Astrocyte (in vitro differentiated cells and primary cell): ENCODE measurements around the gene MT1M. TPM values are rescaled to one million over a fixed set of nuclear protein-coding genes. Genes with fewer than 3 reads are reported as not detected.

Experiments used
- DNase-seq: peaks from one replicate; pipeline ENCODE4 v3.0.0-alpha.2; 2010; ENCODE audit warnings: low read depth
- FAIRE-seq: peaks from 2 replicates; lab custom pipeline; 2011; peaks lifted over from hg19 to GRCh38; lab: Jason Lieb, UNC
- H2AFZ ChIP-seq: 2 replicates; pipeline ENCODE4 v1.6.0; 2012; ENCODE audit warnings: low read depth, low read length, inconsistent platforms
- H3K27ac ChIP-seq: 2 replicates; pipeline ENCODE4 v1.5.1; 2011; ENCODE audit warnings: low read depth, low read length, inconsistent platforms
- H3K27me3 ChIP-seq: 2 replicates; pipeline ENCODE4 v1.6.0; 2011; ENCODE audit warnings: low read length, inconsistent platforms; ENCODE audit not compliant: insufficient read depth
- H3K36me3 ChIP-seq: 2 replicates; pipeline ENCODE4 v1.5.1; 2011; ENCODE audit warnings: low read length, inconsistent platforms; ENCODE audit not compliant: insufficient read depth
- H3K4me1 ChIP-seq: 2 replicates; pipeline ENCODE4 v1.5.1; 2011; ENCODE audit warnings: low read length, inconsistent platforms; ENCODE audit not compliant: insufficient read depth
- H3K4me2 ChIP-seq: 2 replicates; pipeline ENCODE4 v1.6.0; 2012; ENCODE audit warnings: low read length, inconsistent platforms
- H3K4me3 ChIP-seq: 2 replicates; pipeline ENCODE4 v1.5.1; 2011; ENCODE audit warnings: low read depth, mild to moderate bottlenecking, low read length, inconsistent platforms; ENCODE audit not compliant: insufficient read depth
- H3K79me2 ChIP-seq: 2 replicates; pipeline ENCODE4 v1.6.0; 2012; ENCODE audit warnings: mild to moderate bottlenecking, low read length, inconsistent platforms; ENCODE audit not compliant: insufficient read depth
- H3K9ac ChIP-seq: 2 replicates; pipeline ENCODE4 v1.6.0; 2012; ENCODE audit warnings: mild to moderate bottlenecking, low read length, inconsistent platforms
- H3K9me3 ChIP-seq: 2 replicates; pipeline ENCODE4 v1.5.1; 2012; ENCODE audit warnings: low read depth, mild to moderate bottlenecking, low read length, inconsistent platforms; ENCODE audit not compliant: insufficient read depth
- H4K20me1 ChIP-seq: 2 replicates; pipeline ENCODE4 v1.6.0; 2012; ENCODE audit warnings: low read length, inconsistent platforms; ENCODE audit not compliant: insufficient read depth
- H3K27ac Mint-ChIP-seq: one replicate; pipeline ENCODE4 v1.8.0; 2021; ENCODE audit warnings: mild to moderate bottlenecking, mixed read lengths; ENCODE audit not compliant: unreplicated experiment
- H3K27me3 Mint-ChIP-seq: one replicate; pipeline ENCODE4 v1.8.0; 2021; ENCODE audit warnings: low read depth, mixed read lengths; ENCODE audit not compliant: unreplicated experiment
- H3K36me3 Mint-ChIP-seq: one replicate; pipeline ENCODE4 v1.8.0; 2021; ENCODE audit warnings: low read depth, mixed read lengths; ENCODE audit not compliant: unreplicated experiment
- H3K4me1 Mint-ChIP-seq: one replicate; pipeline ENCODE4 v1.8.0; 2021; ENCODE audit warnings: low read depth, mixed read lengths; ENCODE audit not compliant: unreplicated experiment
- H3K4me3 Mint-ChIP-seq: one replicate; pipeline ENCODE4 v1.8.0; 2021; ENCODE audit warnings: mild to moderate bottlenecking, moderate library complexity, mixed read lengths; ENCODE audit not compliant: unreplicated experiment
- H3K9me3 Mint-ChIP-seq: one replicate; pipeline ENCODE4 v1.8.0; 2021; ENCODE audit warnings: mild to moderate bottlenecking, mixed read lengths; ENCODE audit not compliant: unreplicated experiment
- EZH2 ChIP-seq: IDR thresholded peaks from 2 replicates; pipeline ENCODE4 v1.6.1; 2012; ENCODE audit warnings: mild to moderate bottlenecking, low read length, inconsistent platforms; ENCODE audit not compliant: insufficient read depth
- total RNA-seq: library from RNA; stranded (reverse); gene quantifications from 2 replicates; pipeline ENCODE4 v1.2.1, GENCODE V29; 2021
- TF ChIP-seq, protein P1 (sequence below): IDR thresholded peaks from 2 replicates; pipeline ENCODE4 v1.5.1; 2011; ENCODE audit warnings: low read depth, mild to moderate bottlenecking, inconsistent platforms, low read length, moderate library complexity; ENCODE audit not compliant: insufficient read depth

MT1M gene
- total RNA-seq, 1 donor from 2014 or later: not detected

DNA sequence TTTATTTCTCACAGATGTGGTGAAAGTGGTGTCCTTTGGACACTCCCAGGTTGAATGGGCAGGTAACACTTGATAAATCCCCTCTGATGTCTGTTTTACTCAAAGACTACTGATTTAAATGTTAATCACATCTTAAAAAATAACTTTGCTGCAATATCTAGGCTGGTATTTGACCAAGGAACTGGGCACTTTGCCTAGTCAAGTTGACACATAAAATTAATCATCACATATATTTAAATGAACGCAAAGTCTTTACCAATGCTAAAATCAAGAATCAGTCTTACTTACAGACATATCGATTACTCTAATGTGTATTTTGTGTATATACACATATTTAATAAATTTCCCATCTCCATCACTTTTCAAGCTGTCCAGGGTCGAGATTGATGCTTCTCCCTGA, 17.1 kb upstream of the MT1M start:
- Histone ChIP-seq H3K79me2 (peaks cover 8% of the 10 kb centered on the region), H3K4me2 (peak overlapping the region; percentile 63), H3K4me3 (no peak overlapping the region), H2AFZ (no peak overlapping the region), H3K9me3 (no peaks in the 10 kb centered on the region), H4K20me1 (no peaks in the 10 kb centered on the region), H3K36me3 (no peaks in the 10 kb centered on the region), H3K9ac (no peak overlapping the region), H3K4me1 (peaks cover 60% of the 10 kb centered on the region), H3K27ac (peak overlapping the region; percentile 66), H3K27me3 (no peaks in the 10 kb centered on the region)
- no peak for FAIRE-seq
- H3K4me1 Mint-ChIP-seq: peaks cover 9% of the 10 kb centered on the region
- peak; percentile 41 for DNase-seq
- H3K4me3 Mint-ChIP-seq: no peak overlapping the region
- no peak for TF ChIP-seq EZH2
- TF ChIP-seq, protein P1, sequence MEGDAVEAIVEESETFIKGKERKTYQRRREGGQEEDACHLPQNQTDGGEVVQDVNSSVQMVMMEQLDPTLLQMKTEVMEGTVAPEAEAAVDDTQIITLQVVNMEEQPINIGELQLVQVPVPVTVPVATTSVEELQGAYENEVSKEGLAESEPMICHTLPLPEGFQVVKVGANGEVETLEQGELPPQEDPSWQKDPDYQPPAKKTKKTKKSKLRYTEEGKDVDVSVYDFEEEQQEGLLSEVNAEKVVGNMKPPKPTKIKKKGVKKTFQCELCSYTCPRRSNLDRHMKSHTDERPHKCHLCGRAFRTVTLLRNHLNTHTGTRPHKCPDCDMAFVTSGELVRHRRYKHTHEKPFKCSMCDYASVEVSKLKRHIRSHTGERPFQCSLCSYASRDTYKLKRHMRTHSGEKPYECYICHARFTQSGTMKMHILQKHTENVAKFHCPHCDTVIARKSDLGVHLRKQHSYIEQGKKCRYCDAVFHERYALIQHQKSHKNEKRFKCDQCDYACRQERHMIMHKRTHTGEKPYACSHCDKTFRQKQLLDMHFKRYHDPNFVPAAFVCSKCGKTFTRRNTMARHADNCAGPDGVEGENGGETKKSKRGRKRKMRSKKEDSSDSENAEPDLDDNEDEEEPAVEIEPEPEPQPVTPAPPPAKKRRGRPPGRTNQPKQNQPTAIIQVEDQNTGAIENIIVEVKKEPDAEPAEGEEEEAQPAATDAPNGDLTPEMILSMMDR: no peak
- H3K27ac Mint-ChIP-seq: no peak overlapping the region
- no peaks in the 10 kb centered on the region for H3K36me3 Mint-ChIP-seq
- peaks cover 36% of the 10 kb centered on the region for H3K27me3 Mint-ChIP-seq
- no peaks in the 10 kb centered on the region for H3K9me3 Mint-ChIP-seq

DNA sequence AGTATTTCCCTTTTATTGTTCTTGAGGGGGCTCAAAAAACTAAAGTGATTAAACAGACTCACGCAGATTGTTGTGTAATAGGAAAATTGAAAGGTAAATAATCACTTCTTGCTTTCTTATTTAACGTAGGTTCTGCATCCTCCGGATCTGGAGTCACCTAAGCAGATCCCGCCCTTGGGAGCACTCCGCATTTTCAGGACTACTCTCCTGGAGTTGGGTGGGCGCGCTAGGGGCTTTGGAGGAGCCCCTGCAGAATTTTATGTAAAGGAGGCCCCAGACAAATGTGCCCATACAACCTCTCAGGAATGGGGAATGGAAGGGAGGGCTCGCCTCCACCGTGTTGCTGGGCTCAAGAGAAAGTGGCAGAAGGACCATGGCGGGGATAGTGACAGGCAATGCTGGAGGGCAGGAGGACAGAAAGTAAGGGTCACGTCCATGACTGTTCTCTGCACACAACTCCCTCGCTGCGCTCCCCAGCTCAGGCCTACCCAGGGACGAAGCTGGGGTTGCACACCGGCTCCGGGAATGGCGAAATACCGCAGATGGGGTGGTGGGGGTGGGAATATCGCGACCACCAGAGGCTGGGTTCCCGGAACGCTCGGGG, 15.7 kb upstream of the MT1M start:
- no peak overlapping the region for H3K27ac ChIP-seq

More for the DNA sequence above, 15.7 kb upstream of the MT1M start:
- TF ChIP-seq EZH2: no peak
- TF ChIP-seq, protein P1: no peak
- Histone ChIP-seq H3K4me1 (peaks cover 47% of the 10 kb centered on the region), H3K79me2 (peaks cover 4% of the 10 kb centered on the region), H3K4me2 (peak overlapping the region; percentile 85), H4K20me1 (no peaks in the 10 kb centered on the region), H3K4me3 (peak overlapping the region; percentile 66), H3K9me3 (no peaks in the 10 kb centered on the region), H3K9ac (peak overlapping the region; percentile 53), H3K36me3 (no peaks in the 10 kb centered on the region), H3K27me3 (no peaks in the 10 kb centered on the region), H2AFZ (peak overlapping the region; percentile 91)
- DNase-seq (no peak), FAIRE-seq (no peak)
- no peaks in the 10 kb centered on the region for H3K36me3 Mint-ChIP-seq
- no peaks in the 10 kb centered on the region for H3K9me3 Mint-ChIP-seq
- H3K27me3 Mint-ChIP-seq: peaks cover 47% of the 10 kb centered on the region
- H3K27ac Mint-ChIP-seq: no peak overlapping the region
- H3K4me1 Mint-ChIP-seq: peaks cover 4% of the 10 kb centered on the region
- no peak overlapping the region for H3K4me3 Mint-ChIP-seq
